ENCODE measurements around the gene SLC30A2. TPM values are rescaled to one million over a fixed set of nuclear protein-coding genes. Genes with fewer than 3 reads are reported as not detected.

The SLC30A2 gene
- total and polyA plus RNA-seq, 9 of the 15 experiments (the other 6 are each of a cell fraction or from before 2014, with no cell fraction given), result 0.01 to 0.18 (median 0.06) TPM; not detected in 3

- no peak for TF ChIP-seq SFPQ (IDR thresholded peaks at IDR 0.05; ENCODE audit: low read depth, low read length)
- TF ChIP-seq NCOA1 (IDR thresholded peaks at IDR 0.05; ENCODE audit: low read depth), result no peak
- no peak for TF ChIP-seq POU5F1 (IDR thresholded peaks at IDR 0.05; ENCODE audit: borderline replicate concordance, low read depth, low read length, partially characterized antibody)
- TF ChIP-seq ZNF668 (CRISPR knock-in tag; IDR thresholded peaks at IDR 0.05), result no peak; the same call in 1 of the 2 replicates
- peak; percentile 93 for TF ChIP-seq BRD9 (IDR thresholded peaks at IDR 0.05; ENCODE audit: low read depth, partially characterized antibody)
- TF ChIP-seq ZNF77 (CRISPR knock-in tag; IDR thresholded peaks at IDR 0.05), result no peak
- no peak for TF ChIP-seq IFI16 (CRISPR knock-in tag; IDR thresholded peaks at IDR 0.05)
- TF ChIP-seq MCM7 (IDR thresholded peaks at IDR 0.05), result no peak
- TF ChIP-seq ZNF395 (CRISPR knock-in tag; IDR thresholded peaks at IDR 0.05), result peak; percentile 53; the same call in 1 of the 2 replicates
- TF ChIP-seq ZNF696 (CRISPR knock-in tag; conservative IDR thresholded peaks at IDR 0.05), result no peak
- no peak for TF ChIP-seq ZNF584 (CRISPR knock-in tag; IDR thresholded peaks at IDR 0.05; ENCODE audit: low read depth)
- TF ChIP-seq HOMEZ (CRISPR knock-in tag; IDR thresholded peaks at IDR 0.05), result no peak
- TF ChIP-seq ZNF140 (CRISPR knock-in tag; IDR thresholded peaks at IDR 0.05), result no peak
- no peak for TF ChIP-seq MBD1 (CRISPR knock-in tag; IDR thresholded peaks at IDR 0.05)
- TF ChIP-seq ZNF354B (CRISPR knock-in tag; IDR thresholded peaks at IDR 0.05), result no peak
- no peak for TF ChIP-seq POLR2AphosphoS5 (IDR thresholded peaks at IDR 0.05; ENCODE audit: control insufficient read depth, insufficient read depth, low read depth, low read length)
- TF ChIP-seq POLR3A (IDR thresholded peaks at IDR 0.05; ENCODE audit: borderline replicate concordance, extremely low read depth, insufficient read depth, insufficient read length), result no peak
- no peak for TF ChIP-seq ZBTB43 (CRISPR knock-in tag; IDR thresholded peaks at IDR 0.05)
- no peak; the same call in 1 of the 2 replicates for TF ChIP-seq ZFX (CRISPR knock-in tag; IDR thresholded peaks at IDR 0.05)
- peak; percentile 56; the same call in 1 of the 2 replicates for TF ChIP-seq ZKSCAN1 (IDR thresholded peaks at IDR 0.05; ENCODE audit: low read depth, low read length)
Observed at GRCh38 chr1:26035959-26036755, 9.8 kb downstream of the SLC30A2 start (continued).
